NAMALWA (cell line): ENCODE results near the gene CACNA1E.

Experiments
- DNase-seq: peaks from one replicate; pipeline ENCODE4 v3.0.0-alpha.2; 2015; ENCODE audit warnings: low spot score

CACNA1E gene

DNA sequence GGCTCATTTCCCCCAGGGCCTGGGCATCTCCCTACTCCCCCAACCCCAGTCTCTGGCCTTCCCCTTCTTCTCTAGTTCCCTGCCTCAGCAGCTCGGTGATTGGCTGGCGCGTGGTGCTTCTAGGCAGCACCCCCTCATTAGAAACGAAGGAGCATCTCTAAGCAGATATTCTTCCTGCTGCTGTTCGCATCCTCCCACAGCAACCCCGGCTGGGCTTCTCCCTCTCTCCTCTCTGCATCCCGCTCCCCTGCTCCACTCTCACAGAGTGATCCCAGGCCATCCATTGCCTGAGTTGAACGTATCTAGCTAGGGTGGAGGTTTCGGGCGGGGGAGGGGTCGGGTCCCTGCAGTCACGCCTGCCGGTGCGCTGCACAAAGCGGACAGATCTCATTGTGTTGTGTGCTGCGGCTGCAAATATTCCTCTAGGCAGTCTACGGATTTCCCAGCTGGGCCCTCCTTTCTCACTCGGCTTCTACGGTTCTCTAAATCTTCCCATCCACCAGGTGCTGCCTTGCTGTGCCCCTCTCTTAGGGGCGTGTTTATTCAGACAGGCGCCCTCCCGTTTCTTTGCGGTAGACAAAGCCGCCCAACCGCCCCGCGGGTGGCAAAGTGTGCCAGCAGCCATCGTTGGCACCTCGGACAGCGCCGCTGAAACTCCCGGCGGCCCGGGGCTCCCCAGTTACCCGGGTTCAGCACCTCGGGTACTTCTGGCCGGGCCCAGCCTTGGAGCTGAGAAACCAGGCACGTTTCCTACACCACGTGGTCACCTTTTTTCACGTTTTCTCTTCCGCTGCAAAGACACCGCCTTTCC lies 2.2 kb downstream of the CACNA1E start:
- DNase-seq: no peak

DNA sequence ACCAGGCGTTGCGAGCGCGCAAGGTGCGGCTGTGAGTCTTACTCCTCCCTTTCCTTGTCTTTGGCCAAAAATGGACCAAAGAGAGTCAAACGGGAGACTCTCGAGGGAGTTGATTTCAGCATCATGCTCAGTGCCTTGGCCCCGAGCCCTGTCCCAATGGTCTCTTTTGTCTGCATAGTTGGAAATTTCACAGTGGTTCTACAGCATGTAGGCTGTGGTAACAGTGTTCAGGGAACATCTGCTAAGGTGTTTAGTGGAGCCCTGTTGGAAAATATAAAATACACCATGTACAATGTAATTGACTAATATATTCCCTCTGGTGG lies 2.7 kb downstream of the CACNA1E start:
- DNase-seq: no peak

DNA sequence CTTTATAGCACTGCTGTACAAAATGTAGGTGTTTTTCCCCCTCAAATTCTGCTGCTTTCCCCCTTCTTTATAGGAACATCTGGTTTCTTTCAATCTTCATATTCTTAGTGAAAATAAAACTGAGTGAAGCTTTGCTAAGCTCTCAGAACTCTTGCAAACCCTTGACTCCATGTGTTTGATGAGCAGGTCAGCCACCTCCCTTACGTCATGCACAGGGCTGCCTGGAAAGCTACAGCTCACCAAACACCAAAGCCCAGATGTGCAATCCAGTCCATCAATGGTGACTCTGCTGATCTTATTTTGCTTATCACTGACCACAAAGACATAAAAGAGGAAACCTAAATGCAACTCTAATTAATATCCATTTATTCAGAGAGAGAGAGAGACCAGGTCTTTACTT lies 5.5 kb downstream of the CACNA1E start:
- no peak for DNase-seq

DNA sequence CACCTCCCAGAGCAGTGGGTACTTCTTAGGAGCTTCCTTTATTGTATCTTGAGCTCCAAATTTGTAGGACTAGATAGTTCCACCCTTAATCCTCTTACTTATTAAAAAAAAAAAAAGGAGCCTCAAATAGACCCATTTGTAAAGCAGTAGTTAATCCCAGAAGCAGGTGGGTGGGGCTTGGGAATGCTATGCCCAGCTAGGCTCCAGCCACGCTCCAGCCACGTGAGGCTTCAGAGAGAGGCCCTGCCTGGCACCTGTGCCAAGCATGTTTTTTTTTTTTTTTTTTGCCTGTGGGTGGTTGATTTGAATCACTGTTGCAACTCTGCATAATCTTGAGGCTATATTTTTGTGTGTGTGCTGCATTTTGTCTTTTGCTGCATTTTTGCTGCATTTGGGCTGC lies 7.0 kb downstream of the CACNA1E start:
- DNase-seq: no peak

DNA sequence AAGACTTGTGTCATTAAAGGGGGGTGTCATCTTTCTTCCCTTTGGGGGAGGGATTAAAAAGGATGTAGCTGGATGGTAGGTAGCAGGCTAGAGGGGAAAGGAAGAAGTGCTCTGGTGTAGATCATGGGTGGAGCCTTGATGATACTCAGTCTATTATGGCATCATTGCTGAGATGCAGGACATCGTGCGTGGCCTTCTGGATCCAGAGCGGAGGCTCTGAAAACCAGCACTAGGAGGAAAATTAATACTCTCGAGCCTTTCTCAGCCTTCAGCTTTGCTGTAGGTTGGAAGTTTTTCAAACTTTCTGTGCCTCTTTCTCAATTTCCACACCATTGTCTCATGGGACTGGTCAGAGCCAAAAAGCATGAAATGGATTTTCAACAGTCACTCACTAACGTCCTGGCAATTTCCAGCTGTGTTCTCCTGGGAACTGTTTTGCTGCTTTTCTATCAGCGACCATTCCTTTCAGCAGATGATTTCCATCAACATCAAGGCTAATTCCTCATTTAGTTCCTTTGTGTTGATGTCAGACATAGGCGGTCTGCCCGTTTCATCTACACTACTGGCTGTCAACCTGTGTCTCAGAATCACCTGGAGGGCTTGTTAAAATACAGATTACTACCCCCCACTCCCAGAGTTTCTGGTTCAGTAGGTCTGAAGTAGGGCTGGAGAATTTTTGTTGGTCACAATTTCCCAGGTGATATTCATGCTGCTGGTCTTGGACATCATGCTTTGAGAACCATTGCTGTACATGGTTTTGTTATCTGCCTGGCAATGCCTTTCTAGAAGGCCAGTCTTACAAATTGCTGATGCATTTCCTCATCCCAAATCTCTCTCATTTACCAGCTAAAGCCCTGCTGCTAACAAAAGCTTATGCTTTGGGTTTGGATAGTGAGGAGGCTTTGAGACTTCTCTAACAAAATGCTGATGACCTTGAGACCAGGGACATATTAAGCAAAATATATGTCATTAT lies 7.7 kb downstream of the CACNA1E start:
- DNase-seq: no peak

DNA sequence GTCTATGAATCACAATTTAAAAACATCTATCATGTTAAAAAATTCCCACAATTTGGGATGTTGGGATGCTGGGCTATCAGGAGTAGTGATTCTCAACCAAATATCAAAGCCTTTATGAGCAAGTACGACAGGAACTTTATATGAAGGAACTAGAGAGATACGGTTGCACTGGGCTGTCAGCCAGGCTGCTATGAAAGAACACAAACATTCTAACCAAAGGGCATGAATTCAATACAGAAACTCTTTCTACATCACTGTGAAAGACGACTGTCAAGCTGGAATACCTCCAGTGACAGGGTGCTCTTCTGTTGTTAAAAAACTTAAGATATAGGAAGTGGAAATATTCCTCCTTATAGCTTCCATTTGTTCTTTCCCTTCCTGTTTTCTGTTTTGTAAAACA lies 9.8 kb downstream of the CACNA1E start:
- DNase-seq: no peak

DNA sequence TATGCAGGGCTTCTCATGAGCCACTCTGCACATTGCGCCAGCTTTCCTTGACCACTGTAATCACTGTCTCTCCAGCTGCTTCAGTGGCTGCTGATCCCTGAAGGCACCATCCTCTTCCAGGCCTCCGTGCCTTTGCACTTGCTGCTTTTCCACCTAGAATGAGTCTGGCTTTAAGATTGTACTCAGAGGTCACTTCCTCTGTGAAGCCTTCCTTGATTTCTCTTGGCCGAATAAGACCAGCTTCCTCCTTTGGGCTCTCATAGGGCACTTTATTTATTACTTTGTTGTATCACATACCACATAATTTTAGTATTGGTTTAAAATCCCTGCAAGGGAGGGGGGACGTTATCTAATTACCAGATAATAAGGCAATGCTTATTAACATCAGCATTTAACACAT lies 10.6 kb downstream of the CACNA1E start:
- no peak for DNase-seq

DNA sequence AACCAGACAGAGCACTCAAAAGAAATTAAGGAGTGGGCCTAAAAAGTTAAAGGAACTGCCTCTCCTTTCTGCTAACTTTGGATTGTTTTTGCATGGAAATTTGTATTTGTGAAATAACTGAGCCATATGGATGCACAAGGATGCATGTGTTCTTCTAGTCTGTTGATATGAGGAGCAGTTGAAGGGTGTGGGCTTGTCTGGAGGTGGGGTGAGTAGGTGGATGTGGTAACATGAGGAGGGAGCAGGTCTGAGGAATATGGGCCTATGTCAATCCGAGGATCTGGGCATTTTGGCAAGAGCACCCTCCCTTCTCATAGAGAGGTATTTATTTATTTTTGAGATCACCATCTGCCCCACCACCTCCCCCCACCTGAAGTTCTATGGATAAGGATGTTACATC lies 13.4 kb downstream of the CACNA1E start:
- no peak for DNase-seq

DNA sequence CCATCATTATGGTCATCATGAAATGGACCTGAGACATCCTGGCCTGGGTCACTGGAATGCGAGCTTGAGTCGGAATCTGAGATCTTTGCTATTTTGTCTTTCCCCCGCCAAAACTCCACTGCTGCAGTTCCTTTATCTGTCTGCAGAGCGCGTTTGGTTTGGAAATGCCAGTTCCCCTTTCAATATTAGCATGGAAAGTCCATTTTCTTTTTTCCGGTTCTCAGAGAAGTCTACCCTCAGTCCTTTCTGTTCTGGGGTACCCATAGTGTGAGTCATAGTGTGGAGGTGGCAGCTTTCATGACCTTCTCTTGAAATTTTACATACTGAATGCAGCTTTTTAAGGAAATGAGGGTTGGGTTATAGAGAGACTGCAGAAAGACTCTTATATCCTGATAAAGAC lies 14.6 kb downstream of the CACNA1E start:
- DNase-seq: no peak

DNA sequence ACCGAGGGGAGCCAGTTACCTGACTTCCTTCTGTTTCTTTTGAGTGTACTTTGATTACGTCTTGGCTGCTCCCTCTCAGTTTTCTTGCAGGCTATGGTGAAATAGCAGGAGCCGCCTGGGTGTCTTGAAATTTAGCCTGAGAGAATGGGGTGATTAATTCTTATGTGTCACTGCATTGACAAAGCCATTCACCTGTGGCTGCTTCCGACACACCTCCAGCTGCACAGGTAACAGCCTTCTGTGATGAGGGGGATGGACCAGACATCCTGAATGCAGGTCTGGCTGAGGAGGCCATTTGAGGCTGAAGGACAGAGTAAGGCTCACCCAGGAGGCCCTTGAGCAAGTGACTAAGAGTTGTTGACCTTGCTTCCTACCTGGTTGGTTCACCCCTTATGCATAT lies 16.5 kb downstream of the CACNA1E start:
- no peak for DNase-seq

DNA sequence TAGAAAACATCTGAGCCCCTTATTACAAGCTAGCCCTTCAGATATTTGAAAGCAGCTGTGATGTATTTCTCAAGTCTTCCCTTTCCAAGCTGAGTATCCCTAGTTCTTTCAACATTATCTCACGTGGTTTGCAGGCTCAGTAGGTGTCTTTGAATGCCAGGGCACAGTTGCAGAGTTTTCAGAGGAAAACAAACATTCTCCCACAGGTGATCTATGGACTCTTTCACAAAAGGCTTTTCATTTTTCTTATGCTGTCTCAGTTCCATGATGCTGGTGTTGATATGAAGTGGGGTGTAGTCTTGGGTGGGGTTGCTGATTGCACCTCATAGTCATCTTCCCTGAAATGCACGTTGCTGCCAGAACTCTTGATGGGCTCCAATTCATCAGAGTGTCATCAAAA lies 17.3 kb downstream of the CACNA1E start:
- no peak for DNase-seq

DNA sequence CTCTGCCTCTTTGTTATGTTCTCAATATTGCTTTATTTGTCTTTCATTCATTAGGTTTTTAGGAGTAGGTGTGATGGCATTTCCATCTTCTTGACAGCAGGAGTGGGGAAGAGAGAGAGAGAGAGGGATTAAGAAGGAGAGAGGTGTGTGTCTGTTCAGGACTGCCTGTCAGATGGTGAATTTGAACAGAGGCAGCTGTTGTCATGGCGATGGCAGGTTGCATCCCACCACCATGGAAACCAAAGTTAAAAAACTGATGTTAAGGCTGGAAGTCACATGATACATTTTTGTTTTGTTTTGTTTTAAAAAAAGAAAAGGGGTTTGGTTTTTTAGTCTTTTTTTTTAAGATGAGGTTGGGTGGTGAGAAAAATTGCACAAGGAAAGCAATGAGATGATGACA lies 18.3 kb downstream of the CACNA1E start:
- DNase-seq: no peak

DNA sequence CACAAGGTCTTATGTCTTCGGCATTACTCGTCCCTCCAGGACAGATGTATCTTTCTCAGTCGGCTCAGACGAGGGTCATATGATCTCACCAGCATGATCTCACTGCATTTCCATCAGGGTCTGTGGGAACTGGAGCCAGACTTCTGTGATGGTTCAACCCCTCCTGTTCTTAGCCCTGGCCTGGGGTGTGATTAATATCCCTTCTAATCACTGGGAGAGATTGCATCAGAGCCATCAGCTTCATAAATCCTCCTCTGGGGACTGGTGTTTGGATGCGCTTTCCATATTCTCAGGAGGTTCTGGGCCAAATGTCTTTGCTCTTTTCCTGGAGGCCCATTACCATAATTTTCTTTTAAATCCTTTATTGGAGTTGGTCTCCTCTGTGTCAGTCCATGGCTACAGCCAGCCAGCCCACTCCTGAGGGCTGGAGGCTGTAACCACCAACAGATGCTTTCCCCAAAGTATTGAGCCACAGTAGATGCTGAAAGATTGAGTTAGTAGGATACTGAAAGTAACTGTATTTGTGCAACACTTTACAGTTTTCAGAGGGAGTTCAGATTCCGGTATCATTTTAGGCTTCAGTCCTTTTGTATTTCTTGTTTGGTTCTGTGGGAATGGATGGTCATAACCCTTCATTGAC lies 20.0 kb downstream of the CACNA1E start:
- no peak for DNase-seq

DNA sequence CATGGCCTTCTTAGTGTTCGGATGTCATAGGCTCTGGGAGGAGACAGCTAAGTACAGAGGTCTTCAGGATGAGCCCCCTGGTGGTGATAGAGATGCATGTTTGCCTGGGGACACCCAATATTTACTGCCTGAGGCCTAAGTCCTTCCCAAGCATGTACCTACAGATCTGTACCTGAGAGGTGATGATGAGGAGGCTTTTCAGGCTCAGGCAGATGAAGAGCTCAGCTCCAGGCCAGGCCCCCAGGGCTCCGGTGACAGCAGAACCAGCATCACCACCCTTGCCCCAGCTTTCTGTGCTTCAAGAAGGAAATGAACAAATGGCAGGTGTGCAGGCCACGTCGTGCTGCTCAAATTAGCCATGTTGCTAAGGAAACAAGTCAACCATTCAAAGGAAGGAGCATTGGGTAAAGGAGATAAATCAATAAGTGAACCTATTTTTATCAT lies 21.1 kb downstream of the CACNA1E start:
- DNase-seq: peak; percentile 81

DNA sequence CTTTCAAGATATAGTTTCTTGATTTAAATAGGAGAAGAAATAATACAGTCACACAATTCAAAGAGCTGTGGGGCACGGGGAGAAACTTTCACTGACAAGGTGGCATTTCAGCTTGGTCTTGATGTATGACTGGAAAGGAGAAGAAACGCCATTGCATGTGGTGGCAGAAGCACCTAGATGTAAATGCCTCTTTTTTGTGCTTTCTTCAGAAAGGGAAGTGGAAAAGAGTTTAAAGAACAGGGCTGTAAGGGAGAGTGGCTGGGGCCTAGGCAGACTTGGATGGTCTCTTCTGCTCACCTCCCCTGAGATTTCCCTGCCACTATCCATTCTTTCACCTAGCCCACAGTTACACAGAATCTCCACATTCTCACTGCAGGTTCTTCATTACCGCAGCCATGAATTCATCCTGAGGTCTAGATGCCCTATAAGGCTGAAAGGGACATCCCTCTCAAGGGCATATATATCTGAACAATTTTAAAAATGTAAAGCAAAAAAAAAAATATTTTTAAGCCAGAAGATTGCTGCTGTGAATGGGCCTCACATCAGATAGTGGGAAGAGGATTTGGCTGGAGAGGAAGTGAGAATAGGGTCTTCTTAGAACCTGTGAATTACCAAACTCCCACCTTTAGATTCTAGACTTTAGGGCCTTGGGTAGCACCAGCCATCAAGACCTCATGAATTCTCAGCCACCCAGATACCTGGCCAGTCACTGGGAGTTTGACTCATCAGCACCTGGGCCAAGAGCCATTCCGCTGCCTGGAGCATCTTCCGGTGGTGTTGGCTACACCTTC lies 23.4 kb downstream of the CACNA1E start:
- DNase-seq: no peak

DNA sequence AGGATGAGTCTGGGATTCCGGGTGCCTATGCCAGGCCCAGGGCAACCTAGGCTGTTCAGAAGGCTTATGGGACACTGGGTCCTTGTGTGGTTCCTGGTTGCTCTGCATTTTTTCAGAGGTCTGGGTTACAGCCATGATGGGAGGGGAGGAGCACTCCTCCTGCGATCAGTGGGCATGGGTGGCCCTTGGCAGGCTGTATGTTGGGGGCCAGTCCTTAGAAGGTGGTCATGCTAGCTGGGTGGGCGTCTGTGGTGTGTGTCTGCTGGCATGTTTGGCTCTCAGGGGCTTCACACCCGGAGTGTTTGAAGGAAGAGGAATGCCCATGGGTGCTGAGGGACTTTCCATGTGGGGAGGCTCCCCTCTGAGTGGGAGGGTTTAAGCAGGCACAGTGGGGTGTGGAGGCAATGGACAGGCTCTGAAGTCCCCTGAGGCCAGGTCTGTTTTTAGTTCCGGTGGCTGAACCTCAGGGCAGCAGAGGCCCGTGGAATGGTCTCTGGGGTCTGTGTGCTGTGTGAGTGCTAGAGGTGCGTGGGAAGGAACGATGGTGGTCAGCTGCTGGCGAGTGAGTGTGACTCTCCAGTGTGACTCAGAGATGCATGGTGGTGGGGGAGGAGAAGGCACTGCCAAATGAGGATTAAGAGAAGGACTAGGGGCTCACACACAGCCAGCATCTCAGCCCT lies 25.3 kb downstream of the CACNA1E start:
- DNase-seq: no peak

DNA sequence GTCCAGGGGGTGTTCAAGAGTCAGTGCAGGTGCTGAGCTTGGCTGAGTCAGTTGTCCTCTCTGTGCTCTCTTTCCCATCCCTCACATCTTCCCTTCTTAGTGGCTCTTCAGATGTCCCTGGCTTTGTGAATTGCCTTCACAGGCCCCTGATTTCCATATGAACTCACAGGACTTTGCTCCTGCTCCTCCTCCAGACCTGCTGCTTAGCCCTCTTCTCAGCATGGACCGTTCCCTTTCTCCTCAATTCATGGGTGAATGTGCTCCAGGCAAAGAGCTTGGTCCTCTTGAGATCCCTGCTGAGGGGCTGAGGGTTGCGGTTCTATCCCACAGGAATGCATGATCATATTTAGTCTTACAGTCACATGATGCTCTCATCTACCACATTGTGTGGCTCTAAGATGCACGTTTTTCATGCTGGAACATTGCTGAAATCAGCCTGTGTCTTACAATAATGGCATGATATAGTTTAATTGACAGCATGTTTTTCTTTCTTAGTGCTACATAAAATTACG lies 30.5 kb downstream of the CACNA1E start:
- no peak for DNase-seq

DNA sequence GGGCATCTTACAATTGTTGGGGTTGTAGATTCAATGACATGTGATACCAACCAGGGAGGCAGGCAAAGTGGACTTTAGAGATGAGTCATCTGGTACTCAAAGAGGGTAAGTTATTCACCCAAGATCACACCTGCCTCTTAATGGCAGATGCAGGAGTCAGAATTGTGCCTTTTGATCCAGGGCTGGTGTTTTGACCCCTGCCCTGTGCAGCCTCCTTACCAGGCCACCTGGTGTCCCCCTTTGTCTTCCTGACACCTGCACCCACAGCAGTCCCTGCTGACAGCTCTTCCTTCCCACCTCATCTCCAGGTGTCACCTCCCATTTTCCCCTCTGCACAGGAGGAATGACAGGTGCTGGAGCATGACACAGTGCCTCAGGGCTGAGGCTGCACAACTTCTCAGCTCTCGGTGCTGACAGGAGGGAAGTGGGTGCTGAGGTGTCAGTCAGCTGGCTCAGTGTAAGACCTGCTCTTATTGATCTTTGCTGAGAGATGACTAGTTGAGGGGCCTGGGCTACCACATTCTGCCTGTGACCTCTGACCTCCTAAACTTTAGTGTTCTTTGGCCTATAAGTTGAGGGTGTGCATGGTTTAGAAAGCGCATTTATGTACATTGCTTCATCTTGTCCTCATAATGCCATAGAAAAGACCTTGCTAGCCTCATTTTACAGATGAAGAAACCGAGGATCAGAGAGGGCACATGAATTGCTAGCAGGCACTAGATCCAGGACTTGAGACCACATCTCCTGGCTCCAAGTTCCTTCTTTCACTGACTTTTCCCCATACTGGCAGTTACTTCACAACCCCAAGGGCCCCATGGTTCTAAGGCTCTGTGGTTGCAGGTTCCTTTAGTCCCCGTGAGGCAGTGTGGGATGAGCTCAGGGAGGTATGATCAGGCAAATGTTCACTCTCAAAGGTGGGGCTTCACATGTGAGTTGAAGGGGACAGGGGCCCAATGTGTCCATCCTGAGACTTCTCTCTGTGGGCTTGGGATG lies 31.3 kb downstream of the CACNA1E start:
- DNase-seq: no peak

DNA sequence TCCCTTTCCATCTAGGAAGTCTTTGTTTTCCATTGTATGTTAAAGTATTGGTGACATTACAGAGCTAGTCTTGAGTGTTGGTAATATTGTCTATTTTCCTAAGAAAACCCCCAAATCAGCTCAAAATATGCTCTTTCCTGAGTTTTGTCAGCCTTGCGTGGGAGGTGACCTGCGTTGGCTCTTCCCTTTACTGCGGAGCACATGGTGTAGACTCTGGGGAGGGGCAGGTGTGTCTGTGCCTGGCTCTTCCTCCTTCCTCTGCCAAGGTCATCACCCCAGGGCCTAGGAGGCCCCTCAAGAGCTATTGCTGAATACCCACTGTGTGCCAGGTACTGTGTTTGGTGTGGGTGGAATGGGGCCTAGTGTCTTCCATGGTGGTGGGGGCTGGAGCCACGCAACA lies 33.4 kb downstream of the CACNA1E start:
- no peak for DNase-seq
